OCI-LY1 (cell line): Measurements from ENCODE around the gene HBA1.

Experiments
- EZH2 ChIP-seq: fragments of 200-600 bp; sonication (generic), shearing (Covaris generic); IDR thresholded peaks from 2 replicates; pipeline ENCODE4 v1.8.0; 2017; ENCODE audit warnings: borderline replicate concordance, mixed run types, mild to moderate bottlenecking, antibody characterized with exemption, low read length, moderate library complexity, mixed read lengths
- TF ChIP-seq, protein P1 (sequence below): fragments of 200-600 bp; sonication (generic), shearing (Covaris generic); IDR thresholded peaks from 2 replicates; pipeline ENCODE4 v1.5.1; 2017; ENCODE audit warnings: mild to moderate bottlenecking, antibody characterized with exemption, low read length, moderate library complexity, mixed read lengths

- TF ChIP-seq EZH2 = no peak
- TF ChIP-seq, protein P1, sequence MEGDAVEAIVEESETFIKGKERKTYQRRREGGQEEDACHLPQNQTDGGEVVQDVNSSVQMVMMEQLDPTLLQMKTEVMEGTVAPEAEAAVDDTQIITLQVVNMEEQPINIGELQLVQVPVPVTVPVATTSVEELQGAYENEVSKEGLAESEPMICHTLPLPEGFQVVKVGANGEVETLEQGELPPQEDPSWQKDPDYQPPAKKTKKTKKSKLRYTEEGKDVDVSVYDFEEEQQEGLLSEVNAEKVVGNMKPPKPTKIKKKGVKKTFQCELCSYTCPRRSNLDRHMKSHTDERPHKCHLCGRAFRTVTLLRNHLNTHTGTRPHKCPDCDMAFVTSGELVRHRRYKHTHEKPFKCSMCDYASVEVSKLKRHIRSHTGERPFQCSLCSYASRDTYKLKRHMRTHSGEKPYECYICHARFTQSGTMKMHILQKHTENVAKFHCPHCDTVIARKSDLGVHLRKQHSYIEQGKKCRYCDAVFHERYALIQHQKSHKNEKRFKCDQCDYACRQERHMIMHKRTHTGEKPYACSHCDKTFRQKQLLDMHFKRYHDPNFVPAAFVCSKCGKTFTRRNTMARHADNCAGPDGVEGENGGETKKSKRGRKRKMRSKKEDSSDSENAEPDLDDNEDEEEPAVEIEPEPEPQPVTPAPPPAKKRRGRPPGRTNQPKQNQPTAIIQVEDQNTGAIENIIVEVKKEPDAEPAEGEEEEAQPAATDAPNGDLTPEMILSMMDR = no peak
Measured at GRCh38 chr16:154217-155030, 22.1 kb upstream of the HBA1 start.
